Neural crest cell (in vitro differentiated cells): Measurements from ENCODE around the gene NRAS. TPM values are rescaled to one million over a fixed set of nuclear protein-coding genes. Genes with fewer than 3 reads are reported as not detected.

Experiments used
- DNase-seq: peaks from one replicate; pipeline ENCODE4 v3.0.0; 2021; ENCODE audit warnings: low read depth, mixed read lengths, low spot score
- H3K27ac Mint-ChIP-seq: one replicate; pipeline ENCODE4 v1.8.0; 2021; ENCODE audit warnings: mild to moderate bottlenecking, mixed read lengths; ENCODE audit not compliant: unreplicated experiment
- H3K27me3 Mint-ChIP-seq: 2 replicates; pipeline ENCODE4 v1.8.0; 2021; ENCODE audit warnings: low read depth, mild to moderate bottlenecking, mixed read lengths
- H3K36me3 Mint-ChIP-seq: 2 replicates; pipeline ENCODE4 v1.8.0; 2021; ENCODE audit warnings: low read depth, mild to moderate bottlenecking, mixed read lengths
- H3K4me1 Mint-ChIP-seq: 2 replicates; pipeline ENCODE4 v1.8.0; 2021; ENCODE audit warnings: mixed read lengths
- H3K4me3 Mint-ChIP-seq: one replicate; pipeline ENCODE4 v1.8.0; 2021; ENCODE audit warnings: mild to moderate bottlenecking, mixed read lengths
- H3K9me3 Mint-ChIP-seq: 2 replicates; pipeline ENCODE4 v1.8.0; 2021; ENCODE audit warnings: mixed read lengths
- total RNA-seq: library from RNA; stranded (reverse); gene quantifications from 2 replicates; pipeline ENCODE4 v1.2.1, GENCODE V29; 2021
- TF ChIP-seq, protein P1 (sequence below): fragments of 200-600 bp; sonication (generic); conservative IDR thresholded peaks from 2 replicates; pipeline ENCODE4 v1.5.0; 2021; ENCODE audit warnings: antibody characterized with exemption, mild to moderate bottlenecking

NRAS gene
- total RNA-seq, 1 donor from 2014 or later: 64.8 TPM

DNA sequence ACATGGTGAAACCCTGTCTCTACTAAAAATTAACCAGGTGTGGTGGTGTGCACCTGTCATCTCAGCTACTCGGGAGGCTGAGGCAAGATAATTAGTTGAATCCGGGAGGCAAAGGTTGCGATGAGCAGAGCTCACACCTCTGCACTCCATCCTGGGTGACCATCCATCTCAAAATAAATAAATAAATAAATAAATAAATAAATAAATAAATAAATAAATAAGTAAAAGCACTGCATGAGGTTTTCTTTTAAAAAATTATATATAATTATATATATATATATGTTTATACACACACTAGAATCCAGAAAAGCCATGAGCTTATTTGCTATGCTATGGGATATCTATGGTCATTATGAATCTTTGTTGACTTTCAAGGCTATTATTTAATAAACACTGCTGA, 23.6 kb downstream of the NRAS start:
- H3K27ac Mint-ChIP-seq: no peak overlapping the region
- DNase-seq: no peak
- no peak overlapping the region for H3K4me3 Mint-ChIP-seq
- no peaks in the 10 kb centered on the region for H3K36me3 Mint-ChIP-seq
- H3K27me3 Mint-ChIP-seq: peaks cover 30% of the 10 kb centered on the region
- H3K4me1 Mint-ChIP-seq: no peaks in the 10 kb centered on the region
- TF ChIP-seq, protein P1, sequence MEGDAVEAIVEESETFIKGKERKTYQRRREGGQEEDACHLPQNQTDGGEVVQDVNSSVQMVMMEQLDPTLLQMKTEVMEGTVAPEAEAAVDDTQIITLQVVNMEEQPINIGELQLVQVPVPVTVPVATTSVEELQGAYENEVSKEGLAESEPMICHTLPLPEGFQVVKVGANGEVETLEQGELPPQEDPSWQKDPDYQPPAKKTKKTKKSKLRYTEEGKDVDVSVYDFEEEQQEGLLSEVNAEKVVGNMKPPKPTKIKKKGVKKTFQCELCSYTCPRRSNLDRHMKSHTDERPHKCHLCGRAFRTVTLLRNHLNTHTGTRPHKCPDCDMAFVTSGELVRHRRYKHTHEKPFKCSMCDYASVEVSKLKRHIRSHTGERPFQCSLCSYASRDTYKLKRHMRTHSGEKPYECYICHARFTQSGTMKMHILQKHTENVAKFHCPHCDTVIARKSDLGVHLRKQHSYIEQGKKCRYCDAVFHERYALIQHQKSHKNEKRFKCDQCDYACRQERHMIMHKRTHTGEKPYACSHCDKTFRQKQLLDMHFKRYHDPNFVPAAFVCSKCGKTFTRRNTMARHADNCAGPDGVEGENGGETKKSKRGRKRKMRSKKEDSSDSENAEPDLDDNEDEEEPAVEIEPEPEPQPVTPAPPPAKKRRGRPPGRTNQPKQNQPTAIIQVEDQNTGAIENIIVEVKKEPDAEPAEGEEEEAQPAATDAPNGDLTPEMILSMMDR: no peak
- no peaks in the 10 kb centered on the region for H3K9me3 Mint-ChIP-seq

DNA sequence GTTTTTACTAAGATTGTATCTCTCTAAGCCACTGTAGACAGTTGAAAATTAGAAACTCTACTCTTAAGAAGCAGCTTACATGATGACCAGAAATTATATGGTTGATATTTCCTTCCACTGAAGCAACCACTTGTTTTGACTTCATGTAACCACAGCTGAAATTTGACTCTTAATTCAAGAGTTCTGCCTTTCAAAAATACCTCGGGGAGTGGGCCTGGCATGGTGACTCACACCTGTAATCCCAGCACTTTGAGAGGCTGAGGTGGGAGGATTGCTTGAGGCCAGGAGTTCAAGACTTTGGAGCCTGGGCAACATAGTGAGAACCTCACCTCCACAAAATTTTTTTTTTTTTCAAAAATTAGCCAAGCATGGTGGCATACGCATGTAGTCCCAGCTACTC, 25.5 kb downstream of the NRAS start:
- DNase-seq: no peak
- no peak overlapping the region for H3K27ac Mint-ChIP-seq
- no peaks in the 10 kb centered on the region for H3K9me3 Mint-ChIP-seq
- H3K4me3 Mint-ChIP-seq: no peak overlapping the region
- H3K36me3 Mint-ChIP-seq: no peaks in the 10 kb centered on the region
- H3K4me1 Mint-ChIP-seq: no peaks in the 10 kb centered on the region
- H3K27me3 Mint-ChIP-seq: peaks cover 43% of the 10 kb centered on the region
- TF ChIP-seq, protein P1: no peak

DNA sequence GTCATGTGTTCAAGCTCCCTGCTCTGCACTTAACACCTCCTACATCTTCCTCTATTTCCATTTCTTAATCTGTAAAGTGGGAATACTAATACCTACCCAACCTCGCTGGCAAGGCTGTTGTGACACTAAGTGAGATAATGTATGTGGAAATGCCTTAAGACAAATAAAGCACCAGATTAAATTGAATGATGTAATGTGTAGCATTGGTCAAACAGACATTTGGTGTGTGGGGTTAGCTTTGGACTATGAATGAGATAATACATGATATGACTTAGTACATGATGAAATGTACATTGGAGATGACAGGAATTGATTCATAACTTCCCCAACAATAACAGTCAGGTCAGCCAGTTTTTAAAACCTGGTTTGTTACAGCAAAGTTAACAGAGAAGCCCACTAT, 26.4 kb downstream of the NRAS start:
- TF ChIP-seq, protein P1: no peak
- no peak overlapping the region for H3K27ac Mint-ChIP-seq
- H3K27me3 Mint-ChIP-seq: peaks cover 43% of the 10 kb centered on the region
- no peak for DNase-seq
- no peak overlapping the region for H3K4me3 Mint-ChIP-seq
- H3K4me1 Mint-ChIP-seq: no peaks in the 10 kb centered on the region
- no peaks in the 10 kb centered on the region for H3K36me3 Mint-ChIP-seq
- H3K9me3 Mint-ChIP-seq: no peaks in the 10 kb centered on the region

DNA sequence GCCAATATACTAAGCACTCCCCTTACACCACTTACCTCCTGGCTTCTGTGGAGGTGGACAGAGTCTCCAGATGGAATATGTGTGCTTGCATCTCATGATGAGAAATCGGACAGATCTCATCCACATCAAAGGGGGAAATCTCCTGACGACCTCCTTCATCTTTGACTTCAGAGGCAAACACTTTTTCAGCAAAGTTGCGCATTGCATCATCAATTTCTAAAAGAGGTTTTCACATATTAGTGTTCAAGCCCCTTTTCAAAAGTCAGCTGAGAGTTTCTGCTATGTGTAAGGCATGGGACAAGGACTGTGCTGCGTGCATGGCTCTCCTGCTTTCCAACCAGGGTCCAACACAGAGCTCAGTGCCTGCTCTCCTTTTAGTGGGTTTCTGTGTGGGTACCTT, 28.0 kb downstream of the NRAS start:
- Mint-ChIP-seq H3K9me3 (no peaks in the 10 kb centered on the region), H3K27ac (no peak overlapping the region), H3K4me3 (no peak overlapping the region), H3K27me3 (peaks cover 54% of the 10 kb centered on the region), H3K4me1 (no peaks in the 10 kb centered on the region), H3K36me3 (no peaks in the 10 kb centered on the region)
- DNase-seq: no peak
- TF ChIP-seq, protein P1: no peak

DNA sequence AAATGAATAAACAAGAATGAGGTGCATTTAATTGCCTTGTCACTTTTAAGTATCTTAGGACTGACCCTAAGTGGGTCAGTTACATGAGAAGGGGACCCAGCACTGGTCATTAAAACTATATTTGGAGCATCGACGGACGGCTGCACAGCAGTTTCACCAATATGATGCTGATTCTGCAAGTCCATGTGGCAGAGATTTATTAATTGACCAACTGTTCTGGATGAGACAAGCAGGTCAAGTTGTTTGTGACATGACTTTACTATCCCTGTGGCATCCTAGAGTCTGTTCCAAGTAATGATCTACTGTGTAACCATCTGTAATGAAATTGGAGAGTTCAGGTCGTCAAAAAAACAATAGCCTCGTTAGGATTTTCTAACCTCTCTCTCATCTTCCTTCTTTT, 30.7 kb downstream of the NRAS start:
- no peaks in the 10 kb centered on the region for H3K9me3 Mint-ChIP-seq
- no peak overlapping the region for H3K27ac Mint-ChIP-seq
- TF ChIP-seq, protein P1: no peak
- peaks cover 62% of the 10 kb centered on the region for H3K27me3 Mint-ChIP-seq
- no peak for DNase-seq
- no peaks in the 10 kb centered on the region for H3K4me1 Mint-ChIP-seq
- no peak overlapping the region for H3K4me3 Mint-ChIP-seq
- no peaks in the 10 kb centered on the region for H3K36me3 Mint-ChIP-seq

DNA sequence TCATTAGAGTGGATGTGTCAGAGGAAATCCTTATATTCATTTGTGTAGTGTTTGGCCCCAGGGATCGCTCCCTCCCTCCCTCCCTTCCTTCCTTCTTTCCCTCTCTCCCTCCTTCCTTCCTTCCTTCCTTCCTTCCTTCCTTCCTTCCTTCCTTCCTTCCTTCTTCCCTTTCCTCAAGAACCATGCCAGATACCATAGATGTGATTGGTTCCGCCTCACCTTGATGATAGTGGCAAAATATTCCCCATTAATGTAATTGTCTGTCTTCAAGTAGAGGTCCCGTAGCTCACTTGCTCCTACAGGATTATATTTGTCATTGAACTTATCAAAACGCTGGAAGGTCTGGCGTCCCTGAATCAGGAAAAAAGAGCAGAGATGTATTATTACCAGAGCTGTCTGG, 38.9 kb downstream of the NRAS start:
- H3K27ac Mint-ChIP-seq: no peak overlapping the region
- no peaks in the 10 kb centered on the region for H3K36me3 Mint-ChIP-seq
- no peak for DNase-seq
- H3K9me3 Mint-ChIP-seq: no peaks in the 10 kb centered on the region
- TF ChIP-seq, protein P1: no peak
- no peaks in the 10 kb centered on the region for H3K4me1 Mint-ChIP-seq
- H3K27me3 Mint-ChIP-seq: peaks cover 69% of the 10 kb centered on the region
- H3K4me3 Mint-ChIP-seq: no peak overlapping the region
